Neural crest cell (in vitro differentiated cells): Measurements from ENCODE around the gene AHNAK. TPM values are rescaled to one million over a fixed set of nuclear protein-coding genes. Genes with fewer than 3 reads are reported as not detected.

Experiments used
- DNase-seq: peaks from one replicate; pipeline ENCODE4 v3.0.0; 2021; ENCODE audit warnings: low read depth, mixed read lengths, low spot score
- H3K27ac Mint-ChIP-seq: one replicate; pipeline ENCODE4 v1.8.0; 2021; ENCODE audit warnings: mild to moderate bottlenecking, mixed read lengths; ENCODE audit not compliant: unreplicated experiment
- H3K27me3 Mint-ChIP-seq: 2 replicates; pipeline ENCODE4 v1.8.0; 2021; ENCODE audit warnings: low read depth, mild to moderate bottlenecking, mixed read lengths
- H3K36me3 Mint-ChIP-seq: 2 replicates; pipeline ENCODE4 v1.8.0; 2021; ENCODE audit warnings: low read depth, mild to moderate bottlenecking, mixed read lengths
- H3K4me1 Mint-ChIP-seq: 2 replicates; pipeline ENCODE4 v1.8.0; 2021; ENCODE audit warnings: mixed read lengths
- H3K4me3 Mint-ChIP-seq: one replicate; pipeline ENCODE4 v1.8.0; 2021; ENCODE audit warnings: mild to moderate bottlenecking, mixed read lengths
- H3K9me3 Mint-ChIP-seq: 2 replicates; pipeline ENCODE4 v1.8.0; 2021; ENCODE audit warnings: mixed read lengths
- CTCF ChIP-seq: fragments of 200-600 bp; sonication (generic); conservative IDR thresholded peaks from 2 replicates; pipeline ENCODE4 v1.5.0; 2021; ENCODE audit warnings: antibody characterized with exemption, mild to moderate bottlenecking
- total RNA-seq: library from RNA; stranded (reverse); gene quantifications from 2 replicates; pipeline ENCODE4 v1.2.1, GENCODE V29; 2021

AHNAK gene
- total RNA-seq, 1 donor from 2014 or later, result 0.65 TPM

GRCh38 chr11:62578541-62578940 is 31.9 kb upstream of the AHNAK start:
- H3K4me1 Mint-ChIP-seq, result peaks cover 18% of the 10 kb centered on the region

GRCh38 chr11:62577046-62577714 is 30.6 kb upstream of the AHNAK start:
- no peak for DNase-seq
- Mint-ChIP-seq H3K4me3 (peak overlapping the region; percentile 8), H3K36me3 (peaks cover 11% of the 10 kb centered on the region), H3K27me3 (no peaks in the 10 kb centered on the region), H3K27ac (no peak overlapping the region), H3K9me3 (no peaks in the 10 kb centered on the region), H3K4me1 (peaks cover 29% of the 10 kb centered on the region)
- no peak for TF ChIP-seq CTCF

More at GRCh38 chr11:62578541-62578940, 31.9 kb upstream of the AHNAK start:
- Mint-ChIP-seq H3K27ac (peak overlapping the region; percentile 57), H3K9me3 (no peaks in the 10 kb centered on the region), H3K27me3 (no peaks in the 10 kb centered on the region), H3K4me3 (no peak overlapping the region), H3K36me3 (peaks cover 5% of the 10 kb centered on the region)
- no peak for TF ChIP-seq CTCF
- DNase-seq, result no peak

- no peak overlapping the region for H3K27ac Mint-ChIP-seq
- H3K9me3 Mint-ChIP-seq, result no peaks in the 10 kb centered on the region
Observed at GRCh38 chr11:62575837-62576236, 29.2 kb upstream of the AHNAK start.

GRCh38 chr11:62575156-62575555 is 28.6 kb upstream of the AHNAK start:
- no peak for TF ChIP-seq CTCF
- Mint-ChIP-seq H3K27me3 (no peaks in the 10 kb centered on the region), H3K27ac (peak overlapping the region; percentile 89), H3K36me3 (peaks cover 21% of the 10 kb centered on the region), H3K4me3 (peak overlapping the region; percentile 99), H3K4me1 (peaks cover 47% of the 10 kb centered on the region), H3K9me3 (no peaks in the 10 kb centered on the region)
- no peak for DNase-seq

More at GRCh38 chr11:62575837-62576236, 29.2 kb upstream of the AHNAK start:
- DNase-seq, result no peak
- H3K4me3 Mint-ChIP-seq, result peak overlapping the region; percentile 84
- no peak for TF ChIP-seq CTCF
- H3K4me1 Mint-ChIP-seq, result peaks cover 42% of the 10 kb centered on the region
- no peaks in the 10 kb centered on the region for H3K27me3 Mint-ChIP-seq
- peaks cover 19% of the 10 kb centered on the region for H3K36me3 Mint-ChIP-seq

- no peak for DNase-seq
- Mint-ChIP-seq H3K4me1 (peaks cover 51% of the 10 kb centered on the region), H3K27ac (peak overlapping the region; percentile 92), H3K9me3 (no peaks in the 10 kb centered on the region), H3K36me3 (peaks cover 21% of the 10 kb centered on the region), H3K27me3 (no peaks in the 10 kb centered on the region), H3K4me3 (peak overlapping the region; percentile 99)
- no peak for TF ChIP-seq CTCF
Observed at GRCh38 chr11:62574363-62575071, 27.9 kb upstream of the AHNAK start.
